Testis (tissue), 3 donors: Measurements from ENCODE around the gene ZFYVE27. TPM values are rescaled to one million over a fixed set of nuclear protein-coding genes. Genes with fewer than 3 reads are reported as not detected.

Source experiments
- DNase-seq: peaks from one replicate; pipeline ENCODE4 v3.0.0-alpha.2; 2019
- H3K27ac ChIP-seq, 2 donors: fragments of 200-600 bp; sonication (generic); one replicate each; pipeline ENCODE4 v1.5.1; 2019
- H3K27me3 ChIP-seq: fragments of 200-600 bp; sonication (generic); one replicate; pipeline ENCODE4 v1.5.1; 2019
- H3K36me3 ChIP-seq: fragments of 200-600 bp; sonication (generic); one replicate; pipeline ENCODE4 v1.5.1; 2017; ENCODE audit warnings: low read depth; ENCODE audit errors: missing control alignments
- H3K4me1 ChIP-seq: fragments of 200-600 bp; sonication (generic); one replicate; pipeline ENCODE4 v1.5.1; 2019
- H3K4me3 ChIP-seq, 2 donors: fragments of 200-600 bp; sonication (generic); one replicate each; pipeline ENCODE4 v1.5.1; 2017 to 2019
- H3K9me3 ChIP-seq: fragments of 200-600 bp; sonication (generic); one replicate; pipeline ENCODE4 v1.5.1; 2017
- CTCF ChIP-seq, 3 experiments: fragments of 450-650 bp in 2 of 3; fragments of 200-600 bp in 1 of 3; sonication (generic) in 1 of 3; IDR thresholded peaks; one replicate each; pipeline ENCODE4 v1.5.1; 2016 to 2019; ENCODE audit warnings: antibody characterized with exemption in 3 of 3, mild to moderate bottlenecking in 2 of 3, moderate library complexity in 1 of 3
- POLR2A ChIP-seq: fragments of 450-650 bp; IDR thresholded peaks from one replicate; pipeline ENCODE4 v1.6.1; 2017; ENCODE audit warnings: antibody characterized with exemption, mild to moderate bottlenecking, moderate library complexity
- WGBS, 2 donors: methylation state at CpG; one replicate each; pipeline ENCODE4 v1.1.5; 2018; 5-methylcytosine and 5-hydroxymethylcytosine counted together
- intact Hi-C: fragments of 100-400 bp; cut with DNase I; formaldehyde crosslinking; loops from one replicate; pipeline ENCODE4 v1.15.1; 2023; ENCODE audit warnings: low total_unique reads
- polyA plus RNA-seq: library from polyadenylated mRNA; stranded (reverse); fragments of 350-450 nt; fragmentation: Illumina TruSeq; extraction: RNeasy Lipid Tissue Mini Kit (QIAGEN cat#74804); gene quantifications from one replicate; pipeline ENCODE4 v1.2.3, GENCODE V29; 2014; ENCODE audit warnings: low read depth, low replicate concordance; ENCODE audit not compliant: insufficient read depth
- total RNA-seq, 2 donors: library from RNA; depleted of rRNA; stranded (reverse); fragments of >200 nt; gene quantifications; one replicate each; pipeline ENCODE4 v1.2.3, GENCODE V29; 2016

Gene ZFYVE27
- total and polyA plus RNA-seq, 3 donors from 2014 or later, result 38.4 to 66.4 (median 64.8) TPM

GRCh38 chr10:97748116-97748515 is 11.2 kb downstream of the ZFYVE27 start:
- H3K36me3 ChIP-seq, result no peaks in the 10 kb centered on the region
- no peak for DNase-seq
- H3K4me3 ChIP-seq, result no peak overlapping the region
- no peak for TF ChIP-seq CTCF (IDR thresholded peaks at IDR 0.05)
- no peak for TF ChIP-seq POLR2A
- H3K27me3 ChIP-seq, result no peaks in the 10 kb centered on the region
- intact Hi-C loops, result no loop called here
- 87 to 90% methylated on average over 10 of the region's 10 CpGs for WGBS, 2 donors
- no peaks in the 10 kb centered on the region for H3K9me3 ChIP-seq
- H3K4me1 ChIP-seq, result peaks cover 9% of the 10 kb centered on the region
- H3K27ac ChIP-seq, result no peak overlapping the region

GRCh38 chr10:97752956-97753355 is 16.0 kb downstream of the ZFYVE27 start:
- TF ChIP-seq POLR2A (no peak), CTCF (IDR thresholded peaks at IDR 0.05) (no peak)
- WGBS, 2 donors, result 94 to 96% methylated on average over 4 to 18 of the region's 18 CpGs
- Histone ChIP-seq H3K27ac (no peak overlapping the region), H3K4me1 (no peaks in the 10 kb centered on the region), H3K36me3 (no peaks in the 10 kb centered on the region), H3K4me3 (no peak overlapping the region), H3K9me3 (no peaks in the 10 kb centered on the region), H3K27me3 (no peaks in the 10 kb centered on the region)
- intact Hi-C loops, result no loop called here
- no peak for DNase-seq

- intact Hi-C loops, result no loop called here
- 50 to 97% methylated on average over 4 of the region's 4 CpGs for WGBS, 2 donors
- no peak overlapping the region for H3K4me3 ChIP-seq
- H3K4me1 ChIP-seq, result no peaks in the 10 kb centered on the region
- H3K27me3 ChIP-seq, result no peaks in the 10 kb centered on the region
- no peaks in the 10 kb centered on the region for H3K36me3 ChIP-seq
- TF ChIP-seq POLR2A (no peak), CTCF (IDR thresholded peaks at IDR 0.05) (no peak)
- H3K27ac ChIP-seq, result no peak overlapping the region
- no peaks in the 10 kb centered on the region for H3K9me3 ChIP-seq
- DNase-seq, result no peak
Measured at GRCh38 chr10:97754726-97755125, 17.8 kb downstream of the ZFYVE27 start.

GRCh38 chr10:97755718-97756117 is 18.8 kb downstream of the ZFYVE27 start:
- H3K27ac ChIP-seq, result no peak overlapping the region
- no peaks in the 10 kb centered on the region for H3K9me3 ChIP-seq
- no peaks in the 10 kb centered on the region for H3K4me1 ChIP-seq
- no peak for DNase-seq
- no peak overlapping the region for H3K4me3 ChIP-seq
- no peak for TF ChIP-seq POLR2A
- TF ChIP-seq CTCF (IDR thresholded peaks at IDR 0.05), result no peak
- H3K27me3 ChIP-seq, result no peaks in the 10 kb centered on the region
- H3K36me3 ChIP-seq, result no peaks in the 10 kb centered on the region
- intact Hi-C loops, result no loop called here
- WGBS, 2 donors, result 95 to 100% methylated on average over 6 of the region's 6 CpGs

GRCh38 chr10:97757471-97757870 is 20.5 kb downstream of the ZFYVE27 start:
- H3K4me1 ChIP-seq, result no peaks in the 10 kb centered on the region
- WGBS, 2 donors, result 71 to 73% methylated on average over 4 to 6 of the region's 6 CpGs
- no peak for DNase-seq
- no peaks in the 10 kb centered on the region for H3K27me3 ChIP-seq
- H3K4me3 ChIP-seq, result no peak overlapping the region
- H3K9me3 ChIP-seq, result no peaks in the 10 kb centered on the region
- no peak overlapping the region for H3K27ac ChIP-seq
- H3K36me3 ChIP-seq, result no peaks in the 10 kb centered on the region
- no peak for TF ChIP-seq CTCF (IDR thresholded peaks at IDR 0.05)
- no peak for TF ChIP-seq POLR2A
- intact Hi-C loops, result no loop called here
